BE2C (cell line): ENCODE measurements around the gene SCCPDH.
"Not testable (repeated sequence)": the region's sequence is repeated elsewhere in the genome, so short reads cannot be mapped to it uniquely, and the experiment has no call there.

Experiments
- DNase-seq: peaks from one replicate; pipeline ENCODE4 v3.0.0-alpha.2; 2020
- H3K27me3 ChIP-seq: fragments of 250-450 bp; sonication (Bioruptor Pico); 2 replicates; pipeline ENCODE4 v1.5.1; 2020; ENCODE audit warnings: mild to moderate bottlenecking
- H3K36me3 ChIP-seq: fragments of 250-450 bp; sonication (Bioruptor Pico); 2 replicates; pipeline ENCODE4 v1.5.1; 2020; ENCODE audit warnings: mild to moderate bottlenecking
- H3K4me1 ChIP-seq: fragments of 250-450 bp; sonication (Bioruptor Pico); 2 replicates; pipeline ENCODE4 v1.5.1; 2020
- H3K4me3 ChIP-seq: 2 replicates; pipeline ENCODE4 v1.5.1; 2011; ENCODE audit warnings: low read depth, low read length
- H3K9me3 ChIP-seq: fragments of 250-450 bp; sonication (Bioruptor Pico); 2 replicates; pipeline ENCODE4 v1.5.1; 2020
- CTCF ChIP-seq: IDR thresholded peaks from 2 replicates; pipeline ENCODE4 v1.5.1; 2012; ENCODE audit warnings: mild to moderate bottlenecking, low read depth, low read length

The SCCPDH gene

GRCh38 chr1:246734866-246735265 lies 10.7 kb downstream of the SCCPDH start:
- Histone ChIP-seq H3K4me3 (no peak overlapping the region), H3K4me1 (no peaks in the 10 kb centered on the region), H3K9me3 (no peaks in the 10 kb centered on the region), H3K27me3 (no peaks in the 10 kb centered on the region), H3K36me3 (peaks cover 26% of the 10 kb centered on the region)
- no peak for TF ChIP-seq CTCF
- no peak for DNase-seq

- Histone ChIP-seq H3K4me3 (no peak overlapping the region), H3K27me3 (no peaks in the 10 kb centered on the region), H3K4me1 (no peaks in the 10 kb centered on the region), H3K9me3 (no peaks in the 10 kb centered on the region), H3K36me3 (peaks cover 21% of the 10 kb centered on the region)
- DNase-seq, result no peak
- TF ChIP-seq CTCF, result no peak
These were observed 11.5 kb downstream of the SCCPDH start for GRCh38 chr1:246735735-246736134.

GRCh38 chr1:246742396-246742795 lies 18.2 kb downstream of the SCCPDH start:
- H3K4me3 ChIP-seq, result no peak overlapping the region
- no peaks in the 10 kb centered on the region for H3K27me3 ChIP-seq
- no peak for DNase-seq
- H3K9me3 ChIP-seq, result peaks cover 3% of the 10 kb centered on the region; the same call in 1 of the 2 replicates
- no peak for TF ChIP-seq CTCF
- H3K4me1 ChIP-seq, result no peaks in the 10 kb centered on the region
- peaks cover 12% of the 10 kb centered on the region for H3K36me3 ChIP-seq

GRCh38 chr1:246746155-246746554 lies 21.9 kb downstream of the SCCPDH start:
- not testable (repeated sequence) for H3K4me3 ChIP-seq, H3K4me1 ChIP-seq, H3K36me3 ChIP-seq, H3K27me3 ChIP-seq, DNase-seq, H3K9me3 ChIP-seq

GRCh38 chr1:246748006-246748405 lies 23.8 kb downstream of the SCCPDH start:
- no peak for TF ChIP-seq CTCF

GRCh38 chr1:246748867-246749266 lies 24.7 kb downstream of the SCCPDH start:
- Histone ChIP-seq H3K4me1 (no peaks in the 10 kb centered on the region), H3K27me3 (no peaks in the 10 kb centered on the region), H3K36me3 (no peaks in the 10 kb centered on the region), H3K4me3 (no peak overlapping the region), H3K9me3 (no peaks in the 10 kb centered on the region)
- DNase-seq, result peak; percentile 56
- no peak for TF ChIP-seq CTCF

More at GRCh38 chr1:246748006-246748405, 23.8 kb downstream of the SCCPDH start:
- Histone ChIP-seq H3K9me3 (no peaks in the 10 kb centered on the region), H3K4me1 (no peaks in the 10 kb centered on the region), H3K27me3 (no peaks in the 10 kb centered on the region), H3K4me3 (no peak overlapping the region), H3K36me3 (no peaks in the 10 kb centered on the region)
- DNase-seq, result no peak

- TF ChIP-seq CTCF, result no peak
- Histone ChIP-seq H3K27me3 (no peaks in the 10 kb centered on the region), H3K4me1 (peaks cover 2% of the 10 kb centered on the region; the same call in 1 of the 2 replicates), H3K4me3 (no peak overlapping the region), H3K9me3 (no peaks in the 10 kb centered on the region), H3K36me3 (no peaks in the 10 kb centered on the region)
- DNase-seq, result no peak
These were observed 26.5 kb downstream of the SCCPDH start for GRCh38 chr1:246750752-246751151.
